ENCODE results near the gene OR4B1.

OR4B1 gene

GRCh38 chr11:48244804-48245203, 28.2 kb downstream of the OR4B1 start, which contains the start of gene OR4X2:
Gene OR4X2 (plus strand): TSS chr11:48245104. CDS start chr11:48245104, 0 bp downstream.
- Histone ChIP-seq H3K4me1 (ENCODE audit: control insufficient read depth in 2 of 2, insufficient read depth in 2 of 2, low read length in 2 of 2) (no peaks in the 10 kb centered on the region), H3K9ac (ENCODE audit: low read depth in 1 of 2, low read length in 2 of 2) (no peak within 1 kb of the TSS), H3K27me3 (ENCODE audit: control insufficient read depth in 2 of 2, insufficient read depth in 2 of 2, low read length in 2 of 2) (no peaks in the 10 kb centered on the region), H3K4me3 (ENCODE audit: low read length in 2 of 2) (no peak within 1 kb of the TSS), H3K36me3 (ENCODE audit: control insufficient read depth in 2 of 2, insufficient read depth in 2 of 2, low read length in 2 of 2) (no peaks in the 10 kb centered on the region), H3K27ac (ENCODE audit: low read depth in 2 of 2, low read length in 2 of 2) (no peak within 1 kb of the TSS), H3K9me3 (ENCODE audit: control insufficient read depth in 2 of 2, low read length in 2 of 2) (peaks cover 0 to 3% of the 10 kb centered on the region in 2 donors)

- no peaks in the 10 kb centered on the region for H3K27me3 ChIP-seq (ENCODE audit: control insufficient read depth in 2 of 2, insufficient read depth in 2 of 2, low read length in 2 of 2)
- no peak overlapping the region for H3K27ac ChIP-seq (ENCODE audit: low read depth in 2 of 2, low read length in 2 of 2)
- no peaks in the 10 kb centered on the region for H3K4me1 ChIP-seq (ENCODE audit: control insufficient read depth in 2 of 2, insufficient read depth in 2 of 2, low read length in 2 of 2)
- H3K4me3 ChIP-seq (ENCODE audit: low read length in 2 of 2): no peak overlapping the region
- H3K9ac ChIP-seq (ENCODE audit: low read depth in 1 of 2, low read length in 2 of 2): no peak overlapping the region
- H3K36me3 ChIP-seq (ENCODE audit: control insufficient read depth in 2 of 2, insufficient read depth in 2 of 2, low read length in 2 of 2): no peaks in the 10 kb centered on the region
- H3K9me3 ChIP-seq (ENCODE audit: control insufficient read depth in 2 of 2, low read length in 2 of 2): peaks cover 0 to 3% of the 10 kb centered on the region in 2 donors
Observed at GRCh38 chr11:48248902-48249301, 32.3 kb downstream of the OR4B1 start.

GRCh38 chr11:48261600-48261999, 45.0 kb downstream of the OR4B1 start:
- H3K4me3 ChIP-seq (ENCODE audit: low read length in 2 of 2): no peak overlapping the region
- no peaks in the 10 kb centered on the region for H3K27me3 ChIP-seq (ENCODE audit: control insufficient read depth in 2 of 2, insufficient read depth in 2 of 2, low read length in 2 of 2)
- H3K27ac ChIP-seq (ENCODE audit: low read depth in 2 of 2, low read length in 2 of 2): no peak overlapping the region
- H3K9ac ChIP-seq (ENCODE audit: low read depth in 1 of 2, low read length in 2 of 2): no peak overlapping the region
- H3K36me3 ChIP-seq (ENCODE audit: control insufficient read depth in 2 of 2, insufficient read depth in 2 of 2, low read length in 2 of 2): no peaks in the 10 kb centered on the region
- H3K4me1 ChIP-seq (ENCODE audit: control insufficient read depth in 2 of 2, insufficient read depth in 2 of 2, low read length in 2 of 2): no peaks in the 10 kb centered on the region
- peaks cover 0 to 2% of the 10 kb centered on the region in 2 donors for H3K9me3 ChIP-seq (ENCODE audit: control insufficient read depth in 2 of 2, low read length in 2 of 2)

GRCh38 chr11:48263423-48263911, 46.9 kb downstream of the OR4B1 start, which contains the start of gene OR4X1:
Gene OR4X1 (plus strand): TSS chr11:48263861. CDS start chr11:48263861, 0 bp downstream.
- Histone ChIP-seq H3K27ac (ENCODE audit: low read depth in 2 of 2, low read length in 2 of 2) (no peak within 1 kb of the TSS), H3K4me1 (ENCODE audit: control insufficient read depth in 2 of 2, insufficient read depth in 2 of 2, low read length in 2 of 2) (no peaks in the 10 kb centered on the region), H3K9me3 (ENCODE audit: control insufficient read depth in 2 of 2, low read length in 2 of 2) (peaks cover 0 to 2% of the 10 kb centered on the region in 2 donors), H3K9ac (ENCODE audit: low read depth in 1 of 2, low read length in 2 of 2) (no peak within 1 kb of the TSS), H3K36me3 (ENCODE audit: control insufficient read depth in 2 of 2, insufficient read depth in 2 of 2, low read length in 2 of 2) (no peaks in the 10 kb centered on the region), H3K27me3 (ENCODE audit: control insufficient read depth in 2 of 2, insufficient read depth in 2 of 2, low read length in 2 of 2) (no peaks in the 10 kb centered on the region), H3K4me3 (ENCODE audit: low read length in 2 of 2) (no peak within 1 kb of the TSS)

All from mucosa of rectum (tissue), 2 donors.